T-helper 1 cell treated with Interleukin-12 subunit alpha and Interleukin-12 subunit beta and Interleukin-4 antibody, amounts not matched to agents 30 μg/mL and 1 μg/mL, for 36 hours (primary cell): ENCODE results near the gene GSAP.

Source experiments
- H3K27ac Mint-ChIP-seq: one replicate; pipeline ENCODE4 v1.8.0; 2021; ENCODE audit warnings: mild to moderate bottlenecking, mixed read lengths
- H3K27me3 Mint-ChIP-seq: one replicate; pipeline ENCODE4 v1.8.0; 2021; ENCODE audit warnings: low read depth, mixed read lengths
- H3K36me3 Mint-ChIP-seq: one replicate; pipeline ENCODE4 v1.8.0; 2021; ENCODE audit warnings: low read depth, mixed read lengths
- H3K4me1 Mint-ChIP-seq: one replicate; pipeline ENCODE4 v1.8.0; 2021; ENCODE audit warnings: low read depth, mixed read lengths
- H3K4me3 Mint-ChIP-seq: one replicate; pipeline ENCODE4 v1.8.0; 2021; ENCODE audit warnings: mild to moderate bottlenecking, moderate library complexity, mixed read lengths
- H3K9me3 Mint-ChIP-seq: one replicate; pipeline ENCODE4 v1.8.0; 2021; ENCODE audit warnings: mixed read lengths

GSAP gene

DNA sequence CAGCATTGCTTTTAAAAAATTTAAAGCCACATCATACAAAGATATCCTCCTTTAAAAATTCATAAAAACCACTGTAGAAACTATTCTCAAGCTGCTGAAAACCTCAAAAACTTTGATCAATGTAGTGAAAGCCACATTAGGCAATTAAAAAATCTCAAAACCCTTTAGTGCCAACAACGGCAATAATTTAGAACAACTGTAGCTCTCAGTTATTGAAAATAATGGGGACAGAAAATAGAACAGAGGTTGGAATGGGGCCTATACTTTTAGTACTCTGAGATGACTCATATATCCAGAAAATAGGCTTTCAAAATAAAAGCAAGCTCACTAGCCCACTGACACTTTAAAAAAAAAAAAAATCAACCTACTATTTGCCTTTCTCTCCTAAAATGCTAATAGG lies 87.5 kb downstream of the GSAP start:
- H3K4me1 Mint-ChIP-seq = peaks cover 55% of the 10 kb centered on the region
- no peaks in the 10 kb centered on the region for H3K9me3 Mint-ChIP-seq
- H3K4me3 Mint-ChIP-seq = no peak overlapping the region
- H3K27ac Mint-ChIP-seq = peak overlapping the region; percentile 62
- peaks cover 3% of the 10 kb centered on the region for H3K36me3 Mint-ChIP-seq
- H3K27me3 Mint-ChIP-seq = no peaks in the 10 kb centered on the region

DNA sequence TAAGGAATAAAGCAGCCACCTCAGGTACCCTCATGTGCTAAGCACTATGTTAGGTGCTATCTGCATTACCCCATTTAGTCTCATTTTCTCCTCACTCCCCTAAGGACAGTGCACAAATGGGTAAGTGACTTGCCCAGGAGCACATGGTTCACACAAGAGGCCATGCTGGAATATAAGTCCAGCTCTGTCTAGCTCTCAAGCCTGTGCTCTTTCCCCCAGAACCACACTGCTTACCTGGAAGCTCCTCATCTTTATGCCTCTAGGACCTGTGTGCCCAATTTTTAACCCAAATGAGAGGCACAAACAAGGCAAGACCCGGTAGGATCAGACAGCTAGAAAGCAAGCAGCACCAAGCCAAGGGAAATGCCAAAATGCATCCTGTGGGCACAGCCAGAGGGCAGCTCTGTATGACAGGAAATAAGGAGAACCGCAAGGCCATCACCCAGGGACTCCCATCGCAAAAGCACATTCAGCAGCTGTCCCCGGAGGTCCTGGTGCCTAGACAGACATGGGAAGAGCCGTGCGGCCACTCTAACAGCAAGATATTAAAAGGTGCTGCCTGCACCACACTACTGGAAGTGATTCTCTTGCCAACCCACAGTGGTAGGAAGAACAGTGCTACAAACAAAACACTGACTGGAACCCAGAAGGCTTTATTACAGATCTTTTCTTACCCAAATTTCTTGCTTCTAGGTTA lies 88.1 kb downstream of the GSAP start:
- no peaks in the 10 kb centered on the region for H3K9me3 Mint-ChIP-seq
- peaks cover 55% of the 10 kb centered on the region for H3K4me1 Mint-ChIP-seq
- no peaks in the 10 kb centered on the region for H3K27me3 Mint-ChIP-seq
- peaks cover 3% of the 10 kb centered on the region for H3K36me3 Mint-ChIP-seq
- peak overlapping the region; percentile 62 for H3K27ac Mint-ChIP-seq
- H3K4me3 Mint-ChIP-seq = peak overlapping the region; percentile 41

- H3K4me3 Mint-ChIP-seq = no peak overlapping the region
- peak overlapping the region; percentile 62 for H3K27ac Mint-ChIP-seq
- H3K4me1 Mint-ChIP-seq = peaks cover 55% of the 10 kb centered on the region
- H3K9me3 Mint-ChIP-seq = no peaks in the 10 kb centered on the region
- H3K36me3 Mint-ChIP-seq = peaks cover 3% of the 10 kb centered on the region
- no peaks in the 10 kb centered on the region for H3K27me3 Mint-ChIP-seq
Observed at GRCh38 chr7:77327067-77327931, 88.8 kb downstream of the GSAP start.

- no peak overlapping the region for H3K27ac Mint-ChIP-seq
- peaks cover 3% of the 10 kb centered on the region for H3K36me3 Mint-ChIP-seq
- H3K27me3 Mint-ChIP-seq = no peaks in the 10 kb centered on the region
- H3K4me3 Mint-ChIP-seq = no peak overlapping the region
- no peaks in the 10 kb centered on the region for H3K9me3 Mint-ChIP-seq
- peaks cover 46% of the 10 kb centered on the region for H3K4me1 Mint-ChIP-seq
Observed at GRCh38 chr7:77326131-77326530, 90.0 kb downstream of the GSAP start.

DNA sequence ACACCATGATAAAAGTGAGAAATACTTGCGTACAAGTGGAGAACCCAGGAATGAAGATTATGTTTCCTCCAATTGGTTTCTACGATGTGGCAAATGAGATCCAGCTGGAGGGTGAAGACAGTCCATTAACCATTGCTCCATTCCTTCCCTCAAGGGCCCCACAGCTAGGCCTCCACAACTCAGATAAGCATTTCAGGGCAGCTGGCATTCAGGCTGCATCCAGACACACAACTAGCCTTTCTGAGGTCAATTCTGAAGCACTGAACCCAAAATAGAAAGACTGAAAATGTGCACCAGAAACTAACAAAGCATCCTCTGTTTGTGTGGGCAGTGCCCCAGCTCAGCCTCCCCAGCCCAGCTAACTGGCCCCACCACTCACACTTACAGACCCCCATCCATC lies 94.8 kb downstream of the GSAP start:
- H3K27me3 Mint-ChIP-seq = no peaks in the 10 kb centered on the region
- no peak overlapping the region for H3K27ac Mint-ChIP-seq
- H3K36me3 Mint-ChIP-seq = peaks cover 22% of the 10 kb centered on the region
- peaks cover 7% of the 10 kb centered on the region for H3K4me1 Mint-ChIP-seq
- no peak overlapping the region for H3K4me3 Mint-ChIP-seq
- H3K9me3 Mint-ChIP-seq = no peaks in the 10 kb centered on the region

- Mint-ChIP-seq H3K9me3 (no peaks in the 10 kb centered on the region), H3K27ac (no peak overlapping the region), H3K4me3 (no peak overlapping the region), H3K4me1 (peaks cover 2% of the 10 kb centered on the region), H3K36me3 (peaks cover 22% of the 10 kb centered on the region), H3K27me3 (no peaks in the 10 kb centered on the region)
Observed at GRCh38 chr7:77320714-77321113, 95.4 kb downstream of the GSAP start.

GRCh38 chr7:77320137-77320536 lies 96.0 kb downstream of the GSAP start:
- Mint-ChIP-seq H3K27me3 (no peaks in the 10 kb centered on the region), H3K36me3 (peaks cover 23% of the 10 kb centered on the region), H3K4me1 (peaks cover 2% of the 10 kb centered on the region), H3K27ac (no peak overlapping the region), H3K4me3 (no peak overlapping the region), H3K9me3 (no peaks in the 10 kb centered on the region)

DNA sequence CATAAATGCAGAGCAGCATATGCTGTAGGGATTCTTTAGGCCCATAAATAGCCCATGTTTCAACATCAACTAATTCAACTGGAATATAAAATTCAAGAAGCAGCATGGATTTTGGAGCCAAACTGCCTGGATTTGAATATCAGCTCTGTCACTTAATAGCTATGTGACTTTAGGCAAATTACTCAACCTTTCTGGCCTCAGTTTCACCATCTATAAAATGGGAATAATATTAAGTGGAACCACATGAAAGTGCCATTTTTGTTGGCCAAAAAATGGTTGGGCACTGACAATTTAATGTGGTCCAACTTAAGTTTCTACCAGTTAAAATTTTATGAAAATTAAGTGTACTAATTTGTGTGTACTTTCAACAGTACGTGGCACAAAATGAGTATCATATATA lies 98.1 kb downstream of the GSAP start:
- Mint-ChIP-seq H3K4me1 (no peaks in the 10 kb centered on the region), H3K36me3 (peaks cover 22% of the 10 kb centered on the region), H3K27ac (no peak overlapping the region), H3K4me3 (no peak overlapping the region), H3K27me3 (no peaks in the 10 kb centered on the region), H3K9me3 (no peaks in the 10 kb centered on the region)

DNA sequence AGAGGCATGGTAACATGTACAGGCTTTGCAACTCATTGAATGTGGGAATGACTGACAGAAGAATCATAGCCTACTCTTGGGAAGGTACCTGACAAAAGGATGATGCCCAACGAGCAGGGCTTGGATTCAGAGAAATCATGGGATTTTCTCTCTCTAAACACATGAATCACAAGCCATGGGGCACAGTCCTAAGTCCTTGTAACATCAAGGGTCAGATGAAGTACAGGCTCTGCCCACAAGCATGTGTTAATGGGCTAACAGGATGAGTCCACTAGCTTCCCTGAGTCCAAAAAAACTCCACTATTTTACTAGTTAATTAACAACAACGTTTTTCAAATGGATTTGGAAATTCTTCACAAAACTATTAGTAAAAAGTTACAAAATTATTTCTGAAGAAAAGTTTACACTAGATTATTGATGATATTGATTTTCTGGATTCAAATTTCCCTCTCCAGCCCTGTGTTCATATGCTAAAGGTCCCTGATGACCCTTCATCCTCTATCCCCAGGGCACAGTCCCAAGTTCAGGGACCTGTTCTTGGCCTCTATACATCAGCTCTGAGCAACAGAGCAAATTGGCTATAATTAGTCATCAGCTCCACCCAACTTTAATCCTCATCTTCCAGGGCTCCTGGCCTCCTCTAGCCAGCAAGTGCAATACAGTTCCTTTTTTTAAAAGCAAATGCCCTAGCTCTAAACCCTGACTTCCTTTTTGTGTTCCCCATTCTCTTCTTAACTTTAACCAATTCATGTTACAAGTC lies 99.8 kb downstream of the GSAP start:
- no peaks in the 10 kb centered on the region for H3K9me3 Mint-ChIP-seq
- H3K27me3 Mint-ChIP-seq = no peaks in the 10 kb centered on the region
- H3K4me1 Mint-ChIP-seq = no peaks in the 10 kb centered on the region
- H3K4me3 Mint-ChIP-seq = no peak overlapping the region
- no peak overlapping the region for H3K27ac Mint-ChIP-seq
- peaks cover 24% of the 10 kb centered on the region for H3K36me3 Mint-ChIP-seq

- Mint-ChIP-seq H3K27ac (no peak overlapping the region), H3K36me3 (peaks cover 22% of the 10 kb centered on the region), H3K4me1 (no peaks in the 10 kb centered on the region), H3K27me3 (no peaks in the 10 kb centered on the region), H3K9me3 (no peaks in the 10 kb centered on the region), H3K4me3 (no peak overlapping the region)
Observed at GRCh38 chr7:77315182-77315591, 101.0 kb downstream of the GSAP start.

DNA sequence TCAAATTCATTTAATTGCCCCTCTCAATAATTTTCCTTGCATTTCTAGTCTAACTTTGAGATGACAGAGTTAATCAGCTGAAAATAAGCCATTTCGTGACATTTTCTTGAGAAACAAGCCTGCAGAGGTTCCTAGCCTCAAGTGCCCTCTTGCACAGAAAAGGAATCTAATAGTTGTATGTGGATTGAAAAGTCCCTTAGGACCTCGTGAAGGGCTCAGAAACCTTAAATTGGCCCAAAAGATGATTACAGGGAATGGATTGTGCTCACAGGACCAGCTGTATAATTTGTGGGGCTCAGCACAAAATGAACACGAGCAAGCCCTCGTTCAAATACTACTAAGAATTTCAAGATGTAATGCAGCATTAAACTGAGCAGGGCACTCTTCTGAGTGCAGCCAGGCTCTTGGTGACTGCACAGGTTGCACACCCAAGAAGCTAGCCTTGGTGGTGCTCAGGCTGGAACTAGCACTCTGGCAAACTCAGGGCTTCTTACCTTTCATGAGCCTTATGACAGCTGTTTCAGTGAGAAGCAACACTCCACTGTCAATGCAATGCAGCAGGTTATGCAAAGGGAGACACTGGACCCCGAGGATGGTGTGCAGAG lies 102.2 kb downstream of the GSAP start:
- no peaks in the 10 kb centered on the region for H3K27me3 Mint-ChIP-seq
- H3K27ac Mint-ChIP-seq = no peak overlapping the region
- peaks cover 13% of the 10 kb centered on the region for H3K36me3 Mint-ChIP-seq
- H3K4me3 Mint-ChIP-seq = no peak overlapping the region
- H3K9me3 Mint-ChIP-seq = no peaks in the 10 kb centered on the region
- H3K4me1 Mint-ChIP-seq = no peaks in the 10 kb centered on the region

- H3K36me3 Mint-ChIP-seq = peaks cover 11% of the 10 kb centered on the region
Observed at GRCh38 chr7:77313085-77313484, 103.1 kb downstream of the GSAP start.

DNA sequence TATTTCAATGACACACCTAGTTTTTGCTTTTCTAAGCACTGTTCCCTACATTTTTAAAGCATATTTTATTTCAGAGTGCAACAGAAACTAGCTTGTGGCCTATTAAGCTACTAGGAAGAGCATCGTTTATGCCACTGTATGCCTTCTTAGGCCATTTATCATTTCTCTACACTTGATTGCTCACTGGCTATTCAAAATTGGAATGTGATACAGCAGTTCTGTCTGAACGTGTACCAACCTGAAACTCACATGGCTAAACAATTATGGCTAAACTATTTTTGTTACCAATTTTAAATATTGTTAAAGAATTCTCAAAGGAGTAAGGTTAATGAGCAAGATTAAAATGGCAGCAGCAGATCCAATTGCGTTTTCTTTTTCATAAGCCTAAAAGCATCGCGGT lies 105.2 kb downstream of the GSAP start:
- Mint-ChIP-seq H3K27me3 (no peaks in the 10 kb centered on the region), H3K4me3 (no peak overlapping the region), H3K36me3 (peaks cover 9% of the 10 kb centered on the region), H3K4me1 (peaks cover 2% of the 10 kb centered on the region), H3K27ac (no peak overlapping the region), H3K9me3 (no peaks in the 10 kb centered on the region)

More at GRCh38 chr7:77313085-77313484, 103.1 kb downstream of the GSAP start:
- no peaks in the 10 kb centered on the region for H3K9me3 Mint-ChIP-seq
- H3K27ac Mint-ChIP-seq = no peak overlapping the region
- no peaks in the 10 kb centered on the region for H3K27me3 Mint-ChIP-seq
- H3K4me3 Mint-ChIP-seq = no peak overlapping the region
- H3K4me1 Mint-ChIP-seq = no peaks in the 10 kb centered on the region

- Mint-ChIP-seq H3K27ac (no peak overlapping the region), H3K36me3 (peaks cover 6% of the 10 kb centered on the region), H3K4me3 (no peak overlapping the region), H3K9me3 (no peaks in the 10 kb centered on the region), H3K4me1 (peaks cover 2% of the 10 kb centered on the region), H3K27me3 (no peaks in the 10 kb centered on the region)
Observed at GRCh38 chr7:77309714-77310220, 106.4 kb downstream of the GSAP start.
